Stimulated activated CD4-positive, alpha-beta T cell treated with anti-CD3 and anti-CD28 coated beads, Interleukin-4, amount 100 ng/mL, for 4 hours (primary cell): ENCODE measurements around the gene SMARCC2.
"Not testable (repeated sequence)": the region's sequence is repeated elsewhere in the genome, so short reads cannot be mapped to it uniquely, and the experiment has no call there.

Experiments used
- DNase-seq, 2 experiments: peaks; one replicate each; pipeline ENCODE4 v3.0.0-alpha.2; 2020

The SMARCC2 gene

GRCh38 chr12:56206452-56207166 is 17.3 kb upstream of the SMARCC2 start:
- peak; percentile 14 to 24 for DNase-seq

GRCh38 chr12:56205445-56205844 is 16.2 kb upstream of the SMARCC2 start:
- DNase-seq, result no peak

- DNase-seq, result no peak
Measured at GRCh38 chr12:56204275-56204674, 15.0 kb upstream of the SMARCC2 start.

- no peak for DNase-seq
Measured at GRCh38 chr12:56202838-56203237, 13.6 kb upstream of the SMARCC2 start.

GRCh38 chr12:56202366-56202765 is 13.1 kb upstream of the SMARCC2 start:
- no peak for DNase-seq

GRCh38 chr12:56198836-56199235 is 9.6 kb upstream of the SMARCC2 start:
- no peak for DNase-seq

- DNase-seq, result no peak
Measured at GRCh38 chr12:56197921-56198635, 8.8 kb upstream of the SMARCC2 start.

GRCh38 chr12:56196818-56197550 is 7.7 kb upstream of the SMARCC2 start:
- DNase-seq, result not testable (repeated sequence)

- peak; percentile 55 to 64 for DNase-seq
Measured at GRCh38 chr12:56193025-56193578, 3.8 kb upstream of the SMARCC2 start.

- no peak for DNase-seq
Measured at GRCh38 chr12:56192582-56192981, 3.3 kb upstream of the SMARCC2 start.

- DNase-seq, result no peak
Measured at GRCh38 chr12:56190695-56191155, 1.4 kb upstream of the SMARCC2 start.

GRCh38 chr12:56189918-56190694 is 823 bp upstream of the SMARCC2 start:
- peak; percentile 77 to 89 for DNase-seq

GRCh38 chr12:56188778-56189098 is 545 bp downstream of the SMARCC2 start:
- peak in 1 of 2 experiments; percentile 1 for DNase-seq

GRCh38 chr12:56188131-56188777 is 1.0 kb downstream of the SMARCC2 start:
- no peak for DNase-seq

GRCh38 chr12:56186957-56187356 is 2.3 kb downstream of the SMARCC2 start:
- no peak for DNase-seq

- DNase-seq, result no peak
Measured at GRCh38 chr12:56178347-56178746, 10.9 kb downstream of the SMARCC2 start.

GRCh38 chr12:56172839-56173238 is 16.4 kb downstream of the SMARCC2 start:
- DNase-seq, result no peak

GRCh38 chr12:56169229-56169759 is 20.0 kb downstream of the SMARCC2 start:
- no peak for DNase-seq

- DNase-seq, result no peak
Measured at GRCh38 chr12:56165369-56165768, 23.9 kb downstream of the SMARCC2 start.

GRCh38 chr12:56164345-56164729 is 24.9 kb downstream of the SMARCC2 start:
- DNase-seq, result no peak

GRCh38 chr12:56163533-56164344 is 25.5 kb downstream of the SMARCC2 start:
- no peak for DNase-seq
